CD4-positive, alpha-beta T cell treated with Interleukin-12 subunit alpha and Interleukin-12 subunit beta, for 1 hour (primary cell): ENCODE results near the gene NUDT2.
A peak's percentile ranks its signal among the peaks of the same experiment; 100 is the strongest.

Experiments used
- DNase-seq: peaks from one replicate; pipeline ENCODE4 v3.0.0-alpha.2; 2020

Gene NUDT2

GRCh38 chr9:34371886-34372466 lies 42.6 kb downstream of the NUDT2 start:
- no peak for DNase-seq

GRCh38 chr9:34372467-34373011 lies 43.2 kb downstream of the NUDT2 start:
- no peak for DNase-seq

- DNase-seq = no peak
Observed at GRCh38 chr9:34373749-34374148, 44.4 kb downstream of the NUDT2 start.

GRCh38 chr9:34374339-34374738 lies 45.0 kb downstream of the NUDT2 start:
- DNase-seq = no peak

- no peak for DNase-seq
Observed at GRCh38 chr9:34374905-34375552, 45.7 kb downstream of the NUDT2 start.

GRCh38 chr9:34375901-34376595 lies 46.7 kb downstream of the NUDT2 start:
- peak; percentile 69 for DNase-seq

GRCh38 chr9:34376596-34377403 lies 47.4 kb downstream of the NUDT2 start, which contains the start of gene MYORG:
Gene MYORG, minus strand, starts transcription at chr9:34376898. Its CDS starts 3,955 bp downstream, at chr9:34372943.
- DNase-seq = peak; percentile 98

- no peak for DNase-seq
Observed at GRCh38 chr9:34377404-34377746, 48.0 kb downstream of the NUDT2 start.

- DNase-seq = no peak
Observed at GRCh38 chr9:34378376-34379060, 49.1 kb downstream of the NUDT2 start.

GRCh38 chr9:34379334-34380033 lies 50.1 kb downstream of the NUDT2 start:
- peak; percentile 92 for DNase-seq

GRCh38 chr9:34380034-34380510 lies 50.7 kb downstream of the NUDT2 start:
- DNase-seq = no peak

GRCh38 chr9:34380511-34381315 lies 51.3 kb downstream of the NUDT2 start:
- peak; percentile 82 for DNase-seq

GRCh38 chr9:34381323-34381722 lies 52.0 kb downstream of the NUDT2 start:
- DNase-seq = peak; percentile 11

GRCh38 chr9:34382054-34382453 lies 52.7 kb downstream of the NUDT2 start:
- DNase-seq = no peak

GRCh38 chr9:34382879-34383278 lies 53.5 kb downstream of the NUDT2 start:
- DNase-seq = no peak

- no peak for DNase-seq
Observed at GRCh38 chr9:34383904-34384303, 54.5 kb downstream of the NUDT2 start.

GRCh38 chr9:34384368-34385165 lies 55.2 kb downstream of the NUDT2 start:
- DNase-seq = no peak

GRCh38 chr9:34385561-34386230 lies 56.3 kb downstream of the NUDT2 start:
- no peak for DNase-seq

- DNase-seq = no peak
Observed at GRCh38 chr9:34386656-34387055, 57.3 kb downstream of the NUDT2 start.
